ENCODE data around the gene ATG7. TPM values are rescaled to one million over a fixed set of nuclear protein-coding genes. Genes with fewer than 3 reads are reported as not detected.
"Not testable (repeated sequence)": the region's sequence is repeated elsewhere in the genome, so short reads cannot be mapped to it uniquely, and the experiment has no call there.

ATG7 gene
- polyA plus RNA-seq, 3 donors, result 8.4 to 17.9 (median 14.9) TPM

GRCh38 chr3:11327619-11328018 lies 55.4 kb downstream of the ATG7 start:
- no peak overlapping the region for H3K27ac ChIP-seq (ENCODE audit: low read depth, low read length)
- WGBS, 3 donors, result 93 to 99% (median 95%) methylated on average over 3 of the region's 3 CpGs

- WGBS, 3 donors, result 94 to 96% (median 96%) methylated on average over 10 of the region's 10 CpGs
- no peak overlapping the region for H3K27ac ChIP-seq (ENCODE audit: low read depth, low read length)
These were observed 56.2 kb downstream of the ATG7 start for GRCh38 chr3:11328196-11328945.

DNA sequence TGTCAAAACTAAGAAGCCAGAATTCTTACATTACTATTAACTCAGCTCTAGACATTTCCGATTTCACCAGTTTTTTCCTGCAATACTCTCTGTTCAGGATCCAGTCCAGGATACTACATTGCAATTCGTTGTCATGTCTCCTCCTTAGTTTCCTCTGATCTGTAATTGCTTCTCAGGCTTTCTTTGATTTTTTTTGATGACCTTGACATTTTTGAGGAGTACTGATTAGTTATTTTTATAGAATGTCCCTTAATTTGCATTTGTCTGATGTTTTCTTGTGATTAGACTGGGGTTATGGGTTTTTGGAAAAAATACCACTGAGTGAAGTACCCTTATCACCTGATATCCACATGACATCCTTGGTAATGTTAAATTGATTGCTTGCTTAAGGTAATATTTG lies 57.6 kb downstream of the ATG7 start:
- no peak overlapping the region for H3K27ac ChIP-seq (ENCODE audit: low read depth, low read length)
- WGBS, 3 donors, result 64 to 81% (median 70%) methylated on average over 2 of the region's 2 CpGs

GRCh38 chr3:11331101-11331500 lies 58.9 kb downstream of the ATG7 start:
- H3K27ac ChIP-seq (ENCODE audit: low read depth, low read length), result no peak overlapping the region
- WGBS, 3 donors, result 29 to 64% (median 44%) methylated on average over 1 of the region's 1 CpG

GRCh38 chr3:11335056-11335608 lies 62.9 kb downstream of the ATG7 start:
- 48 to 51% (median 49%) methylated on average over 4 of the region's 4 CpGs for WGBS, 3 donors
- no peak overlapping the region for H3K27ac ChIP-seq (ENCODE audit: low read depth, low read length)

- H3K27ac ChIP-seq (ENCODE audit: low read depth, low read length), result no peak overlapping the region
- WGBS, 3 donors, result 75 to 83% (median 81%) methylated on average over 3 of the region's 3 CpGs
These were observed 67.3 kb downstream of the ATG7 start for GRCh38 chr3:11339541-11339940.

DNA sequence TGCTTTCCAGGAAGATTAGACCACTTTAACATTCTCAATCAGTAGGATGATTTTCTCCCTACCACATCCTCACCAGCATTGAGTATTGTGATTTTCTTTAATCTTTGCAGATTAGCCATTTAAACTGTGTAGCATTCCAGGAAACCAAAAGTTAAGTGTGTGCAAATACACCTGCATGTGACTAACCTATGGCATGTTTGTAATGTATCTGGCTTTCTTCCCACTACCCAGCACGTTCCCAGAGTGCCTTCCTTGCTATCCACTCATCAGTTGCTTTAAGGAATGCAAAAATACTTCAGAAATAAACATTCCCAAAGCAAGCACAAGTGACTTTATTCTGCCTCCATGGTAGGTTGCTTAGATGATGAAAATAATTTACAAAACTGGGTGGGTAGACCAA lies 74.2 kb downstream of the ATG7 start:
- no peak overlapping the region for H3K27ac ChIP-seq (ENCODE audit: low read depth, low read length)
- 40 to 94% (median 88%) methylated on average over 1 of the region's 1 CpG for WGBS, 3 donors

DNA sequence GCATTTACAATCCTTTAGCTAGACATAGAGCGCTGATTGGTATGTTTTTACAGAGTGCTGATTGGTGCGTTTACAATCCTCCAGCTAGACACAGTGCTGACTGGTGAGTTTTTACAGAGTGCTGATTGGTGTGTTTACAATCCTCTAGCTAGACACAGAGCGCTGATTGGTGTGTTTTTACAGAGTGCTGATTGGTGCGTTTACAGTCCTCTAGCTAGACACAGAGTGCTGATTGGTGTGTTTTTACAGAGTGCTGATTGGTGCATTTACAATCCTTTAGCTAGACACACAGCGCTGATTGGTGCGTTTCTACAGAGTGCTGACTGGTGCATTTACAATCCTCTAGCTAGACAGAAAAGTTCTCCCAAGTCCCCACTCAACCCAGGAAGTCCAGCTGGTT lies 76.7 kb downstream of the ATG7 start:
- WGBS, 3 donors, result 97 to 99% (median 98%) methylated on average over 6 of the region's 6 CpGs

GRCh38 chr3:11349446-11349845 lies 77.2 kb downstream of the ATG7 start:
- 81 to 93% (median 93%) methylated on average over 2 of the region's 2 CpGs for WGBS, 3 donors

More for the DNA sequence above, 76.7 kb downstream of the ATG7 start:
- not testable (repeated sequence) for H3K27ac ChIP-seq (ENCODE audit: low read depth, low read length)

GRCh38 chr3:11350374-11350773 lies 78.2 kb downstream of the ATG7 start:
- H3K27ac ChIP-seq (ENCODE audit: low read depth, low read length), result no peak overlapping the region
- WGBS, 3 donors, result 64 to 90% (median 66%) methylated on average over 2 of the region's 2 CpGs

More at GRCh38 chr3:11349446-11349845, 77.2 kb downstream of the ATG7 start:
- H3K27ac ChIP-seq (ENCODE audit: low read depth, low read length), result no peak overlapping the region

DNA sequence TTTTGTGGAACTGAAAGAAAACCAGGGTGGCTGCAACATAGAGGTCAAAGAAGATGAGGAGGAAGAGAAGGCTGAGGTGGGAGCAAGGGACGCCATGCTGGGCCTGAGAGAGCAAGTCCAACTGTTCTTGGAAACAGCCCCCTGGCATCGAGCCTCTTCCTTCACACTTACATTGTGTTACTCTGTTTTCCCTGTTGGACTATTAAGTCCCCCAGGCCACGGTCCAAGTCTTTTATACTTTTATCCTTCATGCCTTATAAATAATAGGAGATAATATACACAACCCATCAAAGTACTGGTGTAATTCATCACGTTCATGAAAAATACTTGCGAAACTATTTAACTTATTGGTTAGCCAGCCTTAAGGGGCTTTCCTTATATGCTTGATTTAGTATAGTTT lies 79.3 kb downstream of the ATG7 start:
- no peak overlapping the region for H3K27ac ChIP-seq (ENCODE audit: low read depth, low read length)
- WGBS, 3 donors, result 75 to 96% (median 87%) methylated on average over 5 of the region's 5 CpGs

DNA sequence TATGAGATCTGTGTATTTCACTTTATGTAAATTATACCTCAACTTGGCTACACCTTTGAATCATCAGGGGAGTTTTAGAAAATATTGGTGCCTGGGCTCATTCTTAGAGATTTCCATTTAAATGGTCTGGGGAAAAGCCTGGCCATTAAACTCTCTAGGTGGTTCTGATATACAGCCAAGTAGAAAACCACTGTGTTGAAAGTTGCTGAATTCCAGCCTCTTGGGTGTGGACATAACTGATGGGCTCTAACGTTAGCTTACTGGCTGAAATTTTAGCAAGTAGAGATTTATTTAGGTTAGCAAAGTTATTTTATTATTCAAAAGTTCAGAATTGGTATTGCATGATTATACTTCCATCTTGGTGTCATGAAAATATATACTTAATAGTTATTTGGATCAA lies 84.1 kb downstream of the ATG7 start:
- 60 to 83% (median 66%) methylated on average over 1 of the region's 1 CpG for WGBS, 3 donors
- H3K27ac ChIP-seq (ENCODE audit: low read depth, low read length), result no peak overlapping the region

DNA sequence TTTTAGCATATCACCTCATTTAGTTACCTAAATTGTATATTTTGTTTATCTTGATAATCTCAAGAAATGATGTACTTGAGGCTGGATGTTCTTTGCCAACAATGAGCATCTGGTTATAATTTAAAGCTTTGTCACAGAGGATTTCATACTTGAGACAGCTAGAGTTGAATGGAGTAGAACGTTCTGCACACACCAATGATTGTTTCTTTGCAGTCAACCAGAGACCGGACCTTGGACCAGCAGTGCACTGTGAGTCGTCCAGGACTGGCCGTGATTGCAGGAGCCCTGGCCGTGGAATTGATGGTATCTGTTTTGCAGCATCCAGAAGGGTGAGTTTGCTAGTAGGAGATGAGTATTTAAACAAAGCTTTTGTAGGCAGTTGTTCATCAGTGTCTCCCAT lies 90.4 kb downstream of the ATG7 start:
- 65 to 81% (median 75%) methylated on average over 5 of the region's 5 CpGs for WGBS, 3 donors
- H3K27ac ChIP-seq (ENCODE audit: low read depth, low read length), result no peak overlapping the region

DNA sequence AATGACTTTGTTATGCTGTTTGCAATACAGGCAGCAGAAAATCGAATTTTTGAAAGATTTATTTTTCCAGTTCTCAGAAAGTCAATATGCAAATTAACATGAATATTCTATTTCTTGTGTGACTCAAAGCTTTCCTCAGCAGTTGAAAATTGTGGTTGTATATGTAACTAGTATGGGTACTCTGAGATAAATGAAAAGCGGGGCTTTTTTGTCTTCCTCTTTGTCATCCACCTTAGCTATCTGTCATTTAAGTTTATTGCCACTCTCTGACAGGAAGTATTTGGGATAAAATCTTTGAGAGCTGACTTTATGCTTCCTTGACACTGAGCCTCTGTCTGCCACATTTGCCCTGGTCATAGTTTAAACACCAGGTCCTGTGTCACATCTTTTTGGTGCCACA lies 91.5 kb downstream of the ATG7 start:
- WGBS, 3 donors, result 63 to 74% (median 70%) methylated on average over 2 of the region's 2 CpGs
- H3K27ac ChIP-seq (ENCODE audit: low read depth, low read length), result no peak overlapping the region

DNA sequence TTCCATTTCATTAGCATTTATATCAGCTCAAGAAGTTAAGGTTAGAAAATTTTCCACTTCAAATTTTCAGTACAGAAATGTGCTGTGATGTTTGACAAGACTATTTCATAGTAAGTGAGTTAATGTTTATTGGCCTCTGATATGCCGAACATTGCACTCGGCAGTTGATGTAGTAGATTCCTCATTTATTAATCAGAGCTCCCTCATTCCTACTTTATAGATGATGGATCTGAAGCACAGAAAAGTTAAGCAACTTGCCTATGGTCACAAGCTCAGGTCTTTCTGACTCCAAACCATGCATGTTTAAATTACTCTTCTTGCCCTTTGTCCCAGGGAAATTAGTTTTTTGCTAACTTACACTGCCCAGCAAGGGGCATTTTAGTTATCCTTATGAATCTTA lies 92.0 kb downstream of the ATG7 start:
- no peak overlapping the region for H3K27ac ChIP-seq (ENCODE audit: low read depth, low read length)
- WGBS, 3 donors, result 75 to 87% (median 77%) methylated on average over 2 of the region's 2 CpGs

DNA sequence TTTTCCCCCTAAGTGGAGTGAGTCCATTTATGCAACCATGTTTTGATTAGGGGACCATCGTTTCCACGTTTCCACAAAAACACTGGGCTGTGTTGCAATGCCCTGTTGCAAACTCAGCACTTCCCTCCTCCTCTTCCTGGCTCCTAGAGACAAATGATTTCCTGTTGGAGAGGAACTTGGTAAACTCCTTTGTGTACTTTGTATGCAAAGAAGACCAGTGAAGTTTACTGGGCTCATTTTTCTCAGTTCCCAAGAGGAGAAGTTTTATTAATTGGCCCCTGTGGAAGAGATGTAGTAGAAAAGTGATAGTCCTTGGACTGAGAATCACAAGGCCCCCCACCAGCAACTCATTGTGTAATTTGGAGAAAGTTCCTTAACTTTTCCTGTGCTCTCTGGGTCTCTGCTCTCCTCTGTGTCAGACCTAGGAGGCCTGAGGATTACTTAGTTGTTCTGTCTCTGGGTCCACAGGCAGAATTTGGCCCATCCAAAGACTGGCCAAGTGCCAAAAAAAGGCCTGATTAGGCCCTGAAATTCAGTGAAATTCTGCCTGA lies 95.0 kb downstream of the ATG7 start:
- WGBS, 3 donors, result 2 to 20% (median 4%) methylated on average over 2 of the region's 2 CpGs
- peak overlapping the region; percentile 53 for H3K27ac ChIP-seq (ENCODE audit: low read depth, low read length)

DNA sequence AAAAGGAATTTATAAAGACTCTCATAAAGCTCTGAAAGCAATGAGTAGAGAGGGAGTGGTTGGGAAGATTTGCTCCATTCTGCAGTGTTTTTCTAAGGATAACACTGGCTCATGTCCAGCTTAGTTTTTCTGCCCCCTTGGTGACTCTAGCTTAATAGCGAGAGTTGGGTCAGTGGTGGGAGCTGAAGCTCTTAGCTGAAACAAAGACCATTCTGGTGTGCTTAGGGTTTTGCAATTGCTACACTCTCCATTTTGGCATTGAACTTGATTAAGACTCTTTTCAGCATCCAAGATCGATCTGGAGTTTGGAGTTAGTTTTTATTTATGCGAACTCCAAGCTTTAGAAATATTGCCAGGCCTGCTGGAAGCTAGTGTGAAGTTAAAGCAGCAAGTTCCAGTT lies 98.0 kb downstream of the ATG7 start:
- no peak overlapping the region for H3K27ac ChIP-seq (ENCODE audit: low read depth, low read length)
- 64 to 83% (median 71%) methylated on average over 3 of the region's 3 CpGs for WGBS, 3 donors

DNA sequence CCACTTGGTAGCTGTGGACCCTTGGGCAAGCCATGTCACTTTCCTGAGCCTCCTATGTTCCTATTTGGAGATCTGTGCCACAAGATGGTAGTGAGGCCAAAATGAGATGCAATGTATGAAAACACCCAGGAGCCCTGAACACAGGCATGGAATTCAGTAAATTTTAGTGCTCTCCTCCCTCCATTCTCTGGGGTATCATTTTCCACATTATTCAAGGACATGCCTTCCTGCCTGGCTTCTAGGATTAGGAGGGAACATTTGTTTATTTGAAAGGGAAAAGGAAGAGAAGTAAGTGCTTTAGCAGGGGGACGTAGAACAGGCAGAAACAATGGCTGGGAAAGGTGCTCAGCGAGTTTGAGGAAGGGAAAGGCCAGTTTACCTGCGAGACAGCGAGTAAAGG lies 98.8 kb downstream of the ATG7 start:
- no peak overlapping the region for H3K27ac ChIP-seq (ENCODE audit: low read depth, low read length)
- 71 to 89% (median 74%) methylated on average over 4 of the region's 4 CpGs for WGBS, 3 donors

- no peak overlapping the region for H3K27ac ChIP-seq (ENCODE audit: low read depth, low read length)
- 76 to 88% (median 79%) methylated on average over 10 of the region's 10 CpGs for WGBS, 3 donors
These were observed 99.5 kb downstream of the ATG7 start for GRCh38 chr3:11371747-11372146.

DNA sequence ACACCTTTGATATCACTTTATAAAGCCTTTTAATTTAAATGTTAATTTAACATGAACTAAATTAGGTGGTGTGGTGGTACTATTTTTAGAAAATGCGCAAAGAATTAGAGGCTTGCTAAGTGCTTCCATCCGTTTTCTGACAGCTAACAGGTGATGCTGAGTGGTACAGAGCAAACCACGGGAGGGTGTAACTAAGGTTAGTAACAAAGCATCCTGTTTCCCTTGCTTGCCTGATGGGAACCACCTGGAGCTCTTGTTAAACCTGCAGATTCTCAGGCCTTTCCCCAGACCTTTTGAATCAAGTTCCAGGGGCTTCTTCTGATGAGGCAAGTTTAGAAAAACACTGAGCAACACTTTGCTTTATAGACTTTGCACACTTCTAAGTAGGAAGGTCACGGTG lies 101.0 kb downstream of the ATG7 start:
- no peak overlapping the region for H3K27ac ChIP-seq (ENCODE audit: low read depth, low read length)
- WGBS, 3 donors, result 75 to 79% (median 78%) methylated on average over 4 of the region's 4 CpGs

Measured in adipose tissue (tissue), 3 donors.